Activated CD4-positive, alpha-beta T cell treated with anti-CD3 and anti-CD28 coated beads, Interleukin-2, amount 50 U/mL, for 16 hours (primary cell): ENCODE results near the gene TTLL4.

Source experiments
- DNase-seq: peaks from one replicate; pipeline ENCODE4 v3.0.0-alpha.2; 2020

Gene TTLL4, protein sequence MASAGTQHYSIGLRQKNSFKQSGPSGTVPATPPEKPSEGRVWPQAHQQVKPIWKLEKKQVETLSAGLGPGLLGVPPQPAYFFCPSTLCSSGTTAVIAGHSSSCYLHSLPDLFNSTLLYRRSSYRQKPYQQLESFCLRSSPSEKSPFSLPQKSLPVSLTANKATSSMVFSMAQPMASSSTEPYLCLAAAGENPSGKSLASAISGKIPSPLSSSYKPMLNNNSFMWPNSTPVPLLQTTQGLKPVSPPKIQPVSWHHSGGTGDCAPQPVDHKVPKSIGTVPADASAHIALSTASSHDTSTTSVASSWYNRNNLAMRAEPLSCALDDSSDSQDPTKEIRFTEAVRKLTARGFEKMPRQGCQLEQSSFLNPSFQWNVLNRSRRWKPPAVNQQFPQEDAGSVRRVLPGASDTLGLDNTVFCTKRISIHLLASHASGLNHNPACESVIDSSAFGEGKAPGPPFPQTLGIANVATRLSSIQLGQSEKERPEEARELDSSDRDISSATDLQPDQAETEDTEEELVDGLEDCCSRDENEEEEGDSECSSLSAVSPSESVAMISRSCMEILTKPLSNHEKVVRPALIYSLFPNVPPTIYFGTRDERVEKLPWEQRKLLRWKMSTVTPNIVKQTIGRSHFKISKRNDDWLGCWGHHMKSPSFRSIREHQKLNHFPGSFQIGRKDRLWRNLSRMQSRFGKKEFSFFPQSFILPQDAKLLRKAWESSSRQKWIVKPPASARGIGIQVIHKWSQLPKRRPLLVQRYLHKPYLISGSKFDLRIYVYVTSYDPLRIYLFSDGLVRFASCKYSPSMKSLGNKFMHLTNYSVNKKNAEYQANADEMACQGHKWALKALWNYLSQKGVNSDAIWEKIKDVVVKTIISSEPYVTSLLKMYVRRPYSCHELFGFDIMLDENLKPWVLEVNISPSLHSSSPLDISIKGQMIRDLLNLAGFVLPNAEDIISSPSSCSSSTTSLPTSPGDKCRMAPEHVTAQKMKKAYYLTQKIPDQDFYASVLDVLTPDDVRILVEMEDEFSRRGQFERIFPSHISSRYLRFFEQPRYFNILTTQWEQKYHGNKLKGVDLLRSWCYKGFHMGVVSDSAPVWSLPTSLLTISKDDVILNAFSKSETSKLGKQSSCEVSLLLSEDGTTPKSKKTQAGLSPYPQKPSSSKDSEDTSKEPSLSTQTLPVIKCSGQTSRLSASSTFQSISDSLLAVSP

DNA sequence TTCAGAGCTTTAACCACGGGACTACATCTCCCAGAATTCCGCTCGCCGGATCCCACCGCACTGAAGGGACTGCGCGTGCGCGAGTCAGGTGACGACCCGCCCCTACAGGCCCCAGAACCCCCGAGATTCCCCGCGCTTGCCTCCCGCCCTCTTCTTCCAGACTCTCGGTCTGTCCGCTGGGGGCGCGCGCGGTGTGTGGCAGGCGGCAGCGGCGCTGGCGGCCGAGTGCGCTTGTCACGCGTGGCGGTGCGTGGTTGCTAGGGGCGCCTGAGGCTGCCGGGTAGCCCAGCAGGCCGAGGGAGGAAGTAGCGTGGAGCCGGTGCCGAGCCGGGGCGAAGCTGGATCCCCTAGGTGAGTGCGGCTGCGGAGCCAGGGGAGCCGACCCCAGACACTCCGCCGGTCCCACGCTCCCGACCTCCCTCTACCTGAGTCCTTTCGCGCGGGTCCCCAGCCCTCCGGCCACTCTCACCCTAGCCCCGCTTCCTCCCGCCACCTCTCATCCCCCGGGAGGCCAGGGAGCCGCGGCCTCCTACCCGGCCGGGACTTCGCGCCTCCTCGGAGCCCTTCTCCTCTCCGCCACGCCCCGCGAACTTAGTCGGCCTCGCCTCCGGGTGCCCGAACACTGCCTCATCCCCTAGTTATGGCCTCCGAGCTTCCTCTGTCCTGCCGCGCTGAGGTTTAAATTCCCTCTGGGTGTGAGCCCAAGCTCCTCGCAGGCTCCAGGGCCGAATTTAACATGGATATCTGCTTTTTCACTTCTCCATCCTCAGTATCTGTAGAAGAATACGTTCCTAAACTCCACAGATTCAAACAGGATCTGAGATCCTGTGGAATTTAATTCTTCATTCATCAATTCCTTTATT, at the start of gene TTLL4:
TSS of gene TTLL4 (plus strand) at position 149 of the 863 bp plus-strand sequence. CDS start 26,842 bp downstream, outside the sequence.
- peak; percentile 98 for DNase-seq

DNA sequence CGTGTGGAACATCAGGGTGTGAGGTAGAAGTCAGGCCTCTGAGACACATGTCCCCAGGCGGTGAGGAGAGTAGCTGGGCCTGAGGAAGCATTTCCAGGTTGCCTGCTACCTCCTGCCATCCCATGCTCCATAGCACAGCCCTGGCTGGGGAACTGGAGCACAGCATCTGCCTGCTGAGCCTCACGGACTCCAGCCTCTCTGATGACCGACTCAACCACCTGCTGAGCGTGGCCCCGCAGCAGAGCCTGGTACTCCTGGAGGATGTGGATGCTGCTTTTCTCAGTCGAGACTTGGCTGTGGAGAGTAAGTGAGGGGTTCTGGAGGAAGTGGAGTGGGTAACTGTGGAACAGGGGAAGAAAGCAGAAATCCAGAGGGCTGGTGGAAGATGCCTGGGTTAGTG, 48.3 kb upstream of the TTLL4 start:
- no peak for DNase-seq

DNA sequence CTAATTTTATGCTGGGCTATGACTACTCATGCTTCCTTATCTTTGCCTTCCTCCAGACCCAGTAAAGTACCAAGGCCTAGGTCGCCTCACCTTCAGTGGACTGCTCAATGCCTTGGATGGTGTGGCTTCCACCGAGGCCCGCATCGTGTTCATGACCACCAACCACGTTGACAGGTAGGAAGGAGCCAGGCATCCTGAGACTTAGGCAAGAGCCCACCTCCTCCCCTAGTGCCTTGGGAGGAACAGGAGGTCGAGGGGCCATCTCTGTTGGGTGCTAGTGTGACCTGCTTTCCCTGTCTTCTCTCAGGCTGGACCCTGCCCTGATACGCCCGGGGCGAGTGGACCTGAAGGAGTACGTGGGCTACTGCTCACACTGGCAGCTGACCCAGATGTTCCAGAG, 47.8 kb upstream of the TTLL4 start:
- DNase-seq, result no peak

DNA sequence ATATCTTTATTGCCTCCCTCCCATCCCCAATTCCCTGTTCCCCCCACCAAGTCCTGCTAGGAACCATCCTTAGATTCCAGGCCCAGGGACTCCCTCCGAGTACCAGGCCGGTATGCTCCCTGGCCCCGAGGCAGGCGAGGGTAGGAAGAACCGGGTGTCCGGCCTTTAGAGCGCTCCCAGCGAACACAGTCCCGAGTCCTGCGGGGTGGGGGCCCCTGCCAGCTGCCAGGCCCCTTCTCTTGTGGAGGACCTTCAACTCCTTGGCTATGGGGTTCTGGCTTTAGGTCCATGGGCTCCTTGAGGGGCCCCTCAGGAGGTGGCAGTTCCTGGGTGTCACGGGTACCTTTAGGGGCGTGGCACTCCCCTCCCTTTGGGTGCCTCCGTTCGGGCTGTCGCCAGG, 46.7 kb upstream of the TTLL4 start:
- no peak for DNase-seq

DNA sequence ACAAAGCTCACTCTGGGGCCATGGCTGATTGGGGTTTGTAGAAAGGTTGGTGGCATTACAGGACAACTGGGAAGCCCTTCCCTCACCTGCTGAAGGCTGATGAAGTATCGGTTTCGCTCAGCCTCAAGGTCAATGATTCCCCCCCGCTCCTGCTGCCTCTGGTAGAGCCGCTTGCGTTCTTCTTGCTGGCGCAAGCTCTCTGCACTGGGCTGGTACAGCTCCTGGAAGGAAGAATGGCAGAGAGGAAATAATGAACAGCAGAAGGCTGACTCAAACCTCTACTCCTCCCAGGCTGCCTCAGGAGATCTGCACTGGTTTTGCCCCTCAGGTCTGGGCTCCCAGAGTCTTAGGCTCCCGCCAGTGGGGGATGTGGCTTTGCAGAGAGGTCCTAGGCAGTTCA, 46.0 kb upstream of the TTLL4 start:
- DNase-seq, result no peak

DNA sequence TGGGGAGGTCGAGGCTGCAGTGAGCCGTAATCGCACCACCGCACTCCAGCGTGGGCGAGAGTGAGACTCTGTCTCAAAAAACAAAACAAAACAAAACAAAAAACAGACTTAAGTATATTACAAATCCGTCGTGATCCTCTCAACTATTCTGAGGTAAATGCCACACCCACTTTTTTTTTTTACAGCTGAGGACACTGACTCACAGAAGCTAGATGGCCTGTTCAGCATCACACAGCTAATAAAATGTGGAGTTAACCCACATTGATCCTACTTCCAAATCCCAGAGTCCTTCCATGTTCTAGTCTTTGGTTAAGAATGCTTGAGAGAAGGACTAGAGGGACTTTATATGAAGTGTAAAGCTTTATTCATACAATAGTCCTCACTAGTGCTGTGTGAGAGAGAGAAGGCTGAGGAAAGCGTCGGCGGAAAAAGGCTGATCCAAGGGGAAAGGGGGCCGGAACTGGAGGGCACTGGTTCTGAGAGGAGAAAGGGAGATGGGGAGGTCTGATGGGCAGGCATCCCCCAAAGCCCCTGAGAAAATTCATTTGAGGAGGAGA, 39.5 kb upstream of the TTLL4 start:
- DNase-seq, result no peak

DNA sequence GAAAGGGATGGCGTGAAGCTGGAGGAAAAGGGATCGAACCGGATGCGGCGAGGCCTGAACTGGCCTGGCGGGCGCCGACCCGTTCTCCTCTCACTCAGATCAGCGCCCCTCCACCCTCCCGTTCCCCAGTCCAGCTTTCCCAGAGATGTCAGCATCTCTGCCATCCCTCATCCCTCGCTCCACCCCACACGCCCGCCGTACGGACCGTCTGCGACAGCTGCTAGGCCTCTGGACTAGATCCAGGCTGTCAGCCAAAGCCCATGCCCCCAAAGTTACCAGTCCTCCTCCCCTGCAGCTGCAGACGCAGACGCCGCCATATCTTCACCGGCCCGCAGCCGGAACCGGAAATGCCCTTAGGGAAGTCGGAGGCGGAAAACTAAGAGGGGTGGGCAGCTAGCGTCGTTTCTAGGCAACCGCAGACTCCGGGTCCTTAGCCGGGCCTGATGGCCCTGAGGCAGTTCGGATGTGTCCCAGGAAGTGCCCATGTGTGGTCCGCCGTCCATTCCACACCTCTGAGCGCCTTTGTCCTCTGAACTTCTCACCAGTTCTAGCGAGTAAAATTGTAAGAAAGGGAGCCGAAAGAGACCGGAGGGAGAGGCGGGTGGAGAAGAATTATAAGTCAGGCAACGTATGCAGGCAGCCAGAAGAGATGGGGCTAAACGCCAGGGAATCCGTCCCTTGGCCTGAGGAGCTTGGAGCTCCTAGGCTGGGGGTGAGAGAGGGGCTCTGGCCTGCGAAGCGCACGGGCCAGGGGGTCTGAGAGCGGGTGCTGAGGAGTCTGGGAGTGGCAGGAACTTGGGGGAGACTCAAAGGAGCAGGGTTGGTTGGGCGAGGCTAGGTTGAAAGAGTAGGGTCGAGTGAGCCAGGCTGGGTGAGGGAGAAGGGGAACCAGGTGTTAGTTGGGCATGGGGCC, 38.7 kb upstream of the TTLL4 start, which contains the start of the genes RNF25 and STK36:
TSS of gene RNF25 (minus strand) at position 349 of the 913 bp plus-strand sequence. CDS start at position 317, 32 bp downstream.
TSS of gene STK36 (plus strand) at position 433 of the 913 bp plus-strand sequence. CDS start 744 bp downstream, outside the sequence.
- DNase-seq, result peak; percentile 91

DNA sequence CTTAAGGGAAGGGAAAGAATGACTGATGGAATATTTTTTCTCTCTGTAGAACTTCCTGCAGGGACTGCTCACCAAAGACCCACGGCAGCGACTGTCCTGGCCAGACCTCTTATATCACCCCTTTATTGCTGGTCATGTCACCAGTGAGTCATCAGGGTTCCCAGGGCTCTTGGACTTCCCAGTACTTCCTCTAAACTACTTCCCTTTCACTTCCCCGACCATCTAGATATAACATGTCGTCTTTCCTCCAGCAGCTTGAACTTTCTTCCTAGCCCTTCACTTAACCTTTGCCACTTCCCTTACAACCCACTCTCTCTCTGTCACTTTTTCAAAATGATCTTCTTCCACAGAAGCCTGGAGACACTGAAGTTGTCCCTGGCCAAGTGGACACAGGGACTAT, 31.5 kb upstream of the TTLL4 start:
- DNase-seq, result no peak

DNA sequence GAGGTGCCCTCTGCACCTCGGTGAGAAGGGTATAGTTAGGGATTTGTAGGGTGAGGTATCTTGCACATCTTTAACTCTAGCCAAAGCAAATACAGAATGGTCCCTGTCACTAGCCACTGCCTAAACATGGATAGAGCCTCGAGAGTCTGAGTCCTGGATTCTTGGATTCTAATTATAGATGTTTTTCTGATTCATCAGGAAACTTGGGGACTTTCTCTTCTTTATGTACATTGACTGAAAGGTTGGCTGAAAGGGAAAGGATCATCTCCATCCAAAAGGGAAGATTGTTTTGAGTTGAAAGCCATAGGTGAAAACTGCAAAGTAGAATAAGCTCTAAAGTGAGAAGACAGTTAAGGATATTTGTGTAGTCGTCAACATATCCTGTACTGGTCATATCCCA, 30.6 kb upstream of the TTLL4 start:
- DNase-seq, result no peak

DNA sequence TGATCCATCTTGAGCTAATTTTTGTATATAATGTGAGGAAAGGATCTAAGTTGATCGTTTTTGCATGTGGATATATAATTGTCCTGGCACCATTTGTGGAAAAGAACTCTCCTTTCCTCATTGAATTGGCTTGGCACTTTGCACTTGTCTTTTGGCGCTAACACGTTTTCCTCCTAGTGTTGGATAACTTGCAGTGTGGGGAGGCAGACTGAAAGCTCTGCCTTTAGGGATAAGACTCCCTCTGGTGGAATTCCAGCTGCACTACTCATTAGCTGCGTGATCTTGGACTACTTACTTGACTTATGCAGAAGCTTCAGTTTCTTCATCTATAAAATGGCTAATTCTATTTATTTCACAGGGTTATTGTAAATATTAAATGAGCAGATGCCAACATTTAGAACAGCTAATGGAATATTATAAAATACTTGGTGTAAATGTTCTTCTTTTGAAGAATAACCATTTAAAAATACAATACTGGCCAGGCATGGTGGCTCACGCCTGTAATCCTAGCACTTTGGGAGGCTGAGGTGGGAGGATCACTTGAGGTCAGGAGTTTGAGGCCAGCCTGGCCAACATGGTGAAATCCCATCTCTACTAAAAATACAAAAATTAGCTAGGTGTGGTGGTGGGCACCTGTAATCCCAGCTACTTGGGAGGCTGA, 23.1 kb upstream of the TTLL4 start:
- peak; percentile 37 for DNase-seq

DNA sequence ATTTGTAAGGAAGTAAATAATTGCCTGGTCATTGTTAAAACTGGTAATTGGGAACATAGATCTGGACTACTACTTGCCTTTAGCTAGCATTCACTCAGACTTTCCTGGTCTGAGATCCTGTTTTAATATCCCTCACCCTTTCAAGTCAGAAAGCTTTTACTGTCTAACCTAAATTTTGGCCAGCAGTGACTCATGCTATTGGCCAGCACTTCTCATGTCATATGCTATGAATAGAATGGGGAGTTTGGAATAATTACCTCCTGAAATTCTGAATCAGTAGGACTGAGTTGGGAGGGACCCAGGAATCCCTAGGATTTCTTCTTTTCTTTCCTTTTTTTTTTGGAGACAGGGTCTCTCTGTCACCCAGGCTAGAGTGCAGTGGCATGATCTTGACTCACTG, 19.4 kb upstream of the TTLL4 start:
- no peak for DNase-seq

DNA sequence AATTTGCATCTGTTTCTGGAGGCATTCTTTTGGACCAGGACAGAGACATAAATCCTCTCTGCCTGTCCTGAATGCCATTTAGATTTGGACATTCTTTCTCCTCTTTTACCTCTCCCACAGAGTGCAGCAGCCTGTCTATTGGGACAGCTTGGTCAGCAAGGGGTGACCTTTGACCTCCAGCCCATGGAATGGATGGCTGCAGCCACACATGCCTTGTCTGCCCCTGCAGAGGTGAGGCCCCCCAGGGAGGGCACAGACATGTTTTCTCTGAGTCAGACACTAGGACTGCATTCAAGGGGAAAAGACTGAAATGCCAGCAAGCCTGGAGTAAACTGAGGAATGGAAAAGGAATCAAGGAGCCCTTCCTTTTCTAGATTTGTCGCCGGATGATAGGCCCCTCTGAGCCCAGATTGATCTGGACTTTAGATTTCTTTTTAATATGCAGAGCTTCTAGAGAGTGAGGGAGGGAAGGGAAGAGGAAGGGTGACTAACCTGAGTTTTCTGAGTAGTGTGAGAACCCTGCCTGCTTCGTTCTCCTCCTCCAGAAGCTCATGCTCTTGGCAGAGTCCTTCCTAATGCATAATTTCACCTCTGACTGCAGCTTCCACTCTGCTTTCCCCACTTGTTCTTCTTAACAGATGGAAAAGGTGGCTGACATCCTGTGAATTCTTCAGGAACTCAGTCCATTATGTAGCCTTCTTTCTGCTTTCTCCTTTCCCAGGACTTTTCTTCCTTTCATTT, 16.1 kb upstream of the TTLL4 start:
- no peak for DNase-seq

DNA sequence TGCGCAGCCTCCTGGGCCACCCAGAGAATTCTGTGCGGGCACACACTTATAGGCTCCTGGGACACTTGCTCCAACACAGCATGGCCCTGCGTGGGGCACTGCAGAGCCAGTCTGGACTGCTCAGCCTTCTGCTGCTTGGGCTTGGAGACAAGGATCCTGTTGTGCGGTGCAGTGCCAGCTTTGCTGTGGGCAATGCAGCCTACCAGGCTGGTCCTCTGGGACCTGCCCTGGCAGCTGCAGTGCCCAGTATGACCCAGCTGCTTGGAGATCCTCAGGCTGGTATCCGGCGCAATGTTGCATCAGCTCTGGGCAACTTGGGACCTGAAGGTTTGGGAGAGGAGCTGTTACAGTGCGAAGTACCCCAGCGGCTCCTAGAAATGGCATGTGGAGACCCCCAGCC, 11.8 kb upstream of the TTLL4 start:
- no peak for DNase-seq

DNA sequence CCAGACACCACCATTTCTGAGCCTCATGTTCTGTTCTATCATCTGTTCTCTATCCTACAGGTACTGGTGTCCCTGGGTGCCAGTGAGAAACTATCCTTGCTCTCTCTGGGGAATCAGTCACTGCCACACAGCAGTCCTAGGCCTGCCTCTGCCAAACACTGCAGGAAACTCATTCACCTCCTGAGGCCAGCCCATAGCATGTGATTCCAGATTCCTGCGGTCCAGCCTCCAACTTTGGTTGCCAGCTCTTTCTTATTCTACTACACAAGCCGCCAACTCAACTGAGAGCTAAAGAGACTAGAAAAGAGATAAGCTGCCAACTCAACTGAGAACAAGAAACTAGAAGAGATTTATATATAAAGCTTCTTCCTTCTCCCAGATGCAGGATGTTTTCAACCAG, 8.8 kb upstream of the TTLL4 start:
- DNase-seq, result no peak

DNA sequence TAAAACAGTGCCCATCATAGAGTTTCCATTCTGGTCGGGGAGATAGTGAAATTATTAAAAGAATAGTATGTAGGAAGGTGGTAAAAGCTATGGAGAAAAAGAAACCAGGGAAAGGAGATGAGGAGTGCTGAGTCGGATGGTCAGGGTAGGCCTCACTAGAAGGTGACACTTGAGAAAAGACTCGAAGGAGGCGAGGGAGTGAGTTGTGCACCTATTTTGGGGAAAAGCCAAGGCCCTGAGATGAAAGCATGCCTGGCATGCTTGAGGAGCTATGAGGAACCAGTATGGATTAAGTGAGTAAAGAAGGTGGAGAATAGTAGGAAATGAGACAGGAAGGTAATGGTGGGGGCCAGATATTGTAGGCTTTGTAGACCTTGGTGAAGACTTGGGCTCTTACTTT, 7.3 kb upstream of the TTLL4 start:
- DNase-seq, result no peak

DNA sequence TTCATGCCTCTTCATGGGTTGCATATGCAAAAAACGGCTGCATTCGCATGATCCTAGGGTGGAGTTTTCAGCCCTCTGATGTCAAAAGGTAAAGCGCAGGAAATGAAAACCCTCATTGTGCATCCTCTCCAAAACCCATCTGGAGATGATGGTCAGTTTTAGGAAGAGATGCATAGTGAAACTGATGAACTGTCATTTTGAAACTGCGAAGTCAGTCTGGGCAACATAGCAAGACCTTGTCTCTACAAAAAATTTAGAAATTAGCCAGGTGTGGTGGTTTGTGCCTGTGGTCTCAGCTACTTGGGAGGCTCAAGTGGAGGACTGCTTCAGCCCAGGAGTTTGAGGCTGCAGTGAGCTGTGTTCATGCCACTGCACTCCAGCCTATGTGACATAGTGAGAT, 2.5 kb upstream of the TTLL4 start:
- DNase-seq, result peak; percentile 72

DNA sequence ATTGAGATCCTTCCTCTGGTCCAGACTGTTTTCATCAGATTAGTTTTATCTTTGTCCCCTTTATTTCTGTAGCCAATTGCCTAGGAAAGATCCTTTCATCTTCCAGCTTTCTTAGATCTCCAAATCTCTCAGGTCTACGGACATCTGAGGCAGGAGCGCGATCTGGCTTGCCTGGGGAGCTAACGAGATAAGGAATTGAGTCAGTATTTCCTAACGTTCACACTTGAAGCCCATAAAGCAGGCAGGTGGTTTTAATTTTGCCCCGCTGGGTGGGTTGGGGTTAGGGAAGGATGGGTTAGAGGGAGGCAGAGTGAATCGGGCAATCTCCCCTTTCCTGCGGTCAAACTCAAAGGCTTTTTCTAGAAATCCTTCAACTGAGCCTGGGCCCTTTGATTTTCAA, 727 bp upstream of the TTLL4 start:
- DNase-seq, result no peak

DNA sequence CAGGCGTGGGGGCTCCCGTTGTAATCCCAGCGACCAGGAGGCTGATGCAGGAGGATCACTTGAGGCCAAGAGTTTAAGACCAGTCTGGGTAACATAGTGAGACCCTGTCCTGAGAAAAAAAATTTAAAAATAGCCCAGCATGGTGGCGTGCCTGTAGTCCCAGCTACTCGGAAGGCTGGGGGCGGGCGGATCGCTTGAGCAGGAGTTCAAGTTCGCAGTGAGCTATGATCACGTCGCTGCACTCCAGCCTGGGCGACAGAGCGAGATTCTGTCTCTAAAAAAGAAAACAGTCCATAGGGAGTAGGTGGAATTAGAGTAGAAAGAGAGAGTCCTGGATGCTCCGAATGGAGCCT, 325 bp upstream of the TTLL4 start:
- no peak for DNase-seq

DNA sequence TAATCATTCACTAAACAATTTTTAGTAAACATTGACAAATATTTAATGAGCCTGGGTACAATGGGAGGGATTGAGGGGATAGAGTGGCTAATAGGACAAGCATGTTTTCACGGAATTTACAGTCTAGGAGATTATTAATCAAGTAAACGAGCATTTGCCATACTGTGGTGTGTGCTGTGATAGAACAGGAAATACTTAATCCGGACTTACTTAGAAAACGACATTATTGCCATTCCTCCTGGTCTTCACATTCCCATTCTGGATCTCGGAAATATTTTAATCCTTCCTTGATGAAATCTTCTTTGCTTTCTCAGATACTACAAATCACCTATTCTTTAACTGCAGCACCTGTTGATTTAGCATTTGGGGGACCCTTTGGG, 905 bp downstream of the TTLL4 start:
- DNase-seq, result no peak

DNA sequence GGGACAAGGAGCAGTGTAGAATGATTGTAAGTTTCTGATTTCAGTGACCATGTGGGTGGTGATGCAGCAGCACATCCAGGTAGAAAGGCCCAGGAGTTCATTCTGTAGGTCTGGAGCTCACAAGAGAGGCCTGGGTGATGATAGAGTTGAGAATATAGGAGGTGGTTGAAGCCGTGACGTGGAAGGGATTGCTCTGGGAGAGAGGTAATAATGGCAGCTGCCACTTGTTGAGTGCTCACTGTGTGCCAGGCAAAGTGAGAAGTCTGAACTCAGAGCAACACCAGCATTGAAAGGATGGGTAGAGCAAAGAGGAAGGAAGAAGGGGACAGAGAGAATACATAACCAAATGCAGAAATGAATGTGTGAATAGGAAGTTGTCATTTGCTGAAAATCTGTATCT, 3.3 kb downstream of the TTLL4 start:
- no peak for DNase-seq
